BE2C (cell line): ENCODE results near the gene DOCK1.
"Not testable (repeated sequence)": the region's sequence is repeated elsewhere in the genome, so short reads cannot be mapped to it uniquely, and the experiment has no call there.

Experiments
- DNase-seq: peaks from one replicate; pipeline ENCODE4 v3.0.0-alpha.2; 2020
- H3K27me3 ChIP-seq: fragments of 250-450 bp; sonication (Bioruptor Pico); 2 replicates; pipeline ENCODE4 v1.5.1; 2020; ENCODE audit warnings: mild to moderate bottlenecking
- H3K36me3 ChIP-seq: fragments of 250-450 bp; sonication (Bioruptor Pico); 2 replicates; pipeline ENCODE4 v1.5.1; 2020; ENCODE audit warnings: mild to moderate bottlenecking
- H3K4me1 ChIP-seq: fragments of 250-450 bp; sonication (Bioruptor Pico); 2 replicates; pipeline ENCODE4 v1.5.1; 2020
- H3K4me3 ChIP-seq: 2 replicates; pipeline ENCODE4 v1.5.1; 2011; ENCODE audit warnings: low read depth, low read length
- H3K9me3 ChIP-seq: fragments of 250-450 bp; sonication (Bioruptor Pico); 2 replicates; pipeline ENCODE4 v1.5.1; 2020
- TF ChIP-seq, protein P1 (sequence below): IDR thresholded peaks from 2 replicates; pipeline ENCODE4 v1.5.1; 2012; ENCODE audit warnings: mild to moderate bottlenecking, low read depth, low read length

DOCK1 gene

GRCh38 chr10:126889421-126889820, 15.8 kb upstream of the DOCK1 start:
- H3K4me1 ChIP-seq, result no peaks in the 10 kb centered on the region
- H3K9me3 ChIP-seq, result no peaks in the 10 kb centered on the region
- H3K4me3 ChIP-seq, result no peak overlapping the region
- no peaks in the 10 kb centered on the region for H3K36me3 ChIP-seq
- no peaks in the 10 kb centered on the region for H3K27me3 ChIP-seq
- DNase-seq, result no peak
- TF ChIP-seq, protein P1, sequence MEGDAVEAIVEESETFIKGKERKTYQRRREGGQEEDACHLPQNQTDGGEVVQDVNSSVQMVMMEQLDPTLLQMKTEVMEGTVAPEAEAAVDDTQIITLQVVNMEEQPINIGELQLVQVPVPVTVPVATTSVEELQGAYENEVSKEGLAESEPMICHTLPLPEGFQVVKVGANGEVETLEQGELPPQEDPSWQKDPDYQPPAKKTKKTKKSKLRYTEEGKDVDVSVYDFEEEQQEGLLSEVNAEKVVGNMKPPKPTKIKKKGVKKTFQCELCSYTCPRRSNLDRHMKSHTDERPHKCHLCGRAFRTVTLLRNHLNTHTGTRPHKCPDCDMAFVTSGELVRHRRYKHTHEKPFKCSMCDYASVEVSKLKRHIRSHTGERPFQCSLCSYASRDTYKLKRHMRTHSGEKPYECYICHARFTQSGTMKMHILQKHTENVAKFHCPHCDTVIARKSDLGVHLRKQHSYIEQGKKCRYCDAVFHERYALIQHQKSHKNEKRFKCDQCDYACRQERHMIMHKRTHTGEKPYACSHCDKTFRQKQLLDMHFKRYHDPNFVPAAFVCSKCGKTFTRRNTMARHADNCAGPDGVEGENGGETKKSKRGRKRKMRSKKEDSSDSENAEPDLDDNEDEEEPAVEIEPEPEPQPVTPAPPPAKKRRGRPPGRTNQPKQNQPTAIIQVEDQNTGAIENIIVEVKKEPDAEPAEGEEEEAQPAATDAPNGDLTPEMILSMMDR, result no peak

DNA sequence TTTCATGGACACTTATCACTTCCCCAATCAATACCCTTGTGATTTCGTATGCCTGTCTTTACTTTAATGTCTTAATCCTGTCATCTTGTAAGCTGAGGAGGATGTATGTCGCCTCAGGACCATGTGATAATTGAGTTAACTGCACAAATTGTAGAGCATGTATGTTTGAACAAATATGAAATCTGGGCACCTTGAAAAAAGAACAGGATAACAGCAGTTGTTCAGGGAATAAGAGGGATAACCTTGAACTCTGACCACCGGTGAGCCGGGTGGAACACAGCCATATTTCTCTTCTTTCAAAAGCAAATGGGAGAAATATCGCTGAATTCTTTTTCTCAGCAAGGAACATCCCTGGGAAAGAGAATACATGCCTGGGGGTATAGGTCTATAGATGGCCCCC, 14.4 kb upstream of the DOCK1 start:
- H3K36me3 ChIP-seq, DNase-seq, H3K4me3 ChIP-seq: not testable (repeated sequence)

GRCh38 chr10:126892226-126893175, 12.7 kb upstream of the DOCK1 start:
- TF ChIP-seq, protein P1, result no peak
- no peak overlapping the region for H3K4me3 ChIP-seq
- no peak for DNase-seq
- no peaks in the 10 kb centered on the region for H3K36me3 ChIP-seq
- no peaks in the 10 kb centered on the region for H3K27me3 ChIP-seq
- H3K4me1 ChIP-seq, result no peaks in the 10 kb centered on the region
- H3K9me3 ChIP-seq, result no peaks in the 10 kb centered on the region

More for the DNA sequence above, 14.4 kb upstream of the DOCK1 start:
- not testable (repeated sequence) for H3K9me3 ChIP-seq, H3K4me1 ChIP-seq, H3K27me3 ChIP-seq

DNA sequence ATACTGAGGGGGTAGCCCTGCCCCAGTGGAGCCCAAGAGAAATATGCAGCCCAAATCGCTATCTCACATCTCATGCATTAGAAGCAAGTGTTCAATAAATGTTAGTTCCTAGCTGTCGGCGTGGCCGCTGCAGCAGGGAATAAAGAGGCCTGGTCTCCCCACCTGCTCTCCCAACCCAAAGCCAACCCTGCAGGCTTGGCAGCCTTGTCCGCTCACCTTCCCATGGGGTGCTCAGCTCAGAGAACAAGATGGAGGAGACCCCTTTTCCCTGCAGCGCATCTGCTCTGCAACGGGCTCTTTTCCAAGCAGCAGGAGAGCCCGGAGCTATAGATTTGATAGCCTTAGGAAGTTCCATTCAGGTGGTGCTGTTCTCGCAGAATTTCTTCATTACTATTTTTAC, 12.0 kb upstream of the DOCK1 start:
- Histone ChIP-seq H3K4me3 (no peak overlapping the region), H3K27me3 (no peaks in the 10 kb centered on the region), H3K9me3 (no peaks in the 10 kb centered on the region), H3K4me1 (no peaks in the 10 kb centered on the region), H3K36me3 (no peaks in the 10 kb centered on the region)
- TF ChIP-seq, protein P1, result no peak
- no peak for DNase-seq

- Histone ChIP-seq H3K4me1 (no peaks in the 10 kb centered on the region), H3K27me3 (no peaks in the 10 kb centered on the region), H3K36me3 (no peaks in the 10 kb centered on the region), H3K4me3 (no peak overlapping the region), H3K9me3 (no peaks in the 10 kb centered on the region)
- DNase-seq, result no peak
- TF ChIP-seq, protein P1, result no peak
Observed at GRCh38 chr10:126893841-126894240, 11.4 kb upstream of the DOCK1 start.

DNA sequence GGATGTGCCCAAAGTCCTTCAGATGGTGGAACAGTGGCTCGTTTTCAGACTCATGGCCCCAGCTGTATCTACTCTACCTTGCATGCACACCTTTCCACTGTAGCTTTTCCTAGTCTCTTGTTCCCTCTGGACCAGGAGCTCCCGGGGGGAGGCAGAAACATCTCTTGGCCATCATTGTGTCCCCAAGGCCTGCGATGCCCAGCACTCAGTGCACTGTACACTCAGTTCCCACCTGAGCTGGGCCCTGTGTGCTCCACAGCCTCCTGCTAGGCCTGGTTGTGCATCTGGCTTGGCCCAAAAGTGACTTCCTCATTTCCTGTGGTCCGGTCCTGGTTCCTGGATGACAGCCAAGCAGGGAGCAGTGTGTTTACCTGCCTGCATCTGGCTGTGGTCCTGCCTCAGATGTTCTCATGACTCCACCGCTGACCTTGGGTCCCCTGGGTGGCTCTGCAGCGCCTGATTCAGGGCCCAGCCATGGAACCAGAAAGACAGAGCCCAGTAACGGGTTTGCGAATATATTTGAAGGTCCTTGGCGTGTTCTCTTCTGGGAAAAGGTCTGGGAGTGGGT, 9.9 kb upstream of the DOCK1 start:
- Histone ChIP-seq H3K4me1 (no peaks in the 10 kb centered on the region), H3K27me3 (no peaks in the 10 kb centered on the region), H3K9me3 (no peaks in the 10 kb centered on the region), H3K4me3 (no peak overlapping the region), H3K36me3 (no peaks in the 10 kb centered on the region)
- no peak for DNase-seq
- TF ChIP-seq, protein P1, result no peak
